ENCODE measurements around the gene TRMT13. TPM values are rescaled to one million over a fixed set of nuclear protein-coding genes. Genes with fewer than 3 reads are reported as not detected.

TRMT13 gene
- total and polyA plus RNA-seq, 9 of the 15 experiments (the other 6 are each of a cell fraction or from before 2014, with no cell fraction given), result 18.7 to 33.0 (median 28.9) TPM

DNA sequence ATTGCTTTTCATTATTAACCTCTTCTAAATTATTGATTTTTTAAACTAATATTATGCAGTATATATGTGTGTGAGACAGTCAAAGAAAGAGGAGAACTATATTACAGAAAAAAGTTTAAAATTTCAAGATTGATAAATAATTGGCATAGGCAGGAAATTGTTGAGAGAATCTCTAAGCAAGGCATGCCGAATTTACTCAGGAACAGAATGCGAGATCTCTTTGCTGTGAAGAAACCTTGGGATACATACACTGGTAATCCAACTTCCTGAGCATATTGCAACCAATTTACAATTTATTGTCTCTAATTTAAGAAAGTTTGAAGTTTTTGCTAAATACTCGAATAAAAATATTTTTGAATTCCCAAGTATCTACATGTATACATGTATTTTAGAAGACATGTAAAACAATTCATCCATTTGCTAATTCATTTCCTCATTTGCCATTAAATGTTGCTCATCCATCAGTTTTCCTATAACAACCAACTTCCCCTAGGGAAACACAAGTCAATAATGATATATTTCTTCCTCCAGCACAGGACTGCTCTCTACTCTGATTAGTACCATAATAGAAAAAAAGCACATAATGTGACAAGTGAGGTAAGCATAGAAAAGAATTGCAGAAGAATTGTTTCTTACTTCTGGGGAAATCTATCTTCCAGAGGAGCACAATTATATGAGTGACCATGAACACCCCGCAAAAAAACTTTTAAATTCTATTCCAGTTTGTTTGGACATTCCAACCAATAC is 44.5 kb downstream of the TRMT13 start:
- WGBS (ENCODE audit: insufficient coverage, low coverage, missing lambda C conversion rate), result 61% methylated on average over 4 of the region's 4 CpGs

DNA sequence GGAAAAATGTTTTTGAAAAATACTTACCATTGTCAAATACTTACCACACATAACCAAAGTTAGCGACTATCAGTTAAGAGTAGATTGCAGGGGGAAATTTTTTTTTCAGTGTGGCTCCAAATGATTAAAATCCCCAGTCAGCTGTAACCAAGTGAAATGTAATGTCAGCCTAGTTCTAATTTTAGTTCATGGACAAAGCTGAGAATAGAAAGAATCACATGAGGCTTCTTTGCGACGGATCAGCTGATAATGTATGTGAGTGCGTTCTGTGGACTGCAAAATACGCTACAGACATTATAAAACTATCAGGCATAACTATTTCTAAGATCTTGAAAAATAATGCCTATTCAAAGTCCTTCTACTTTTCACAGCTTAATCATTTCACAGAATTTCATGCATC is 45.1 kb downstream of the TRMT13 start, which contains the start of gene LRRC39:
TSS of gene LRRC39 (minus strand) at position 166 of the 400 bp plus-strand sequence. CDS start 9,740 bp downstream, outside the sequence.
- ChIA-PET CTCF (ENCODE audit: low intra/inter-chr PET ratio) (interaction anchor here (0.6 kb wide), 1 partner anchor 788 kb away, joined by 3 read pairs; no protein-coding TSS in a partner anchor), POLR2A (no interaction called here)
- WGBS (ENCODE audit: insufficient coverage, low coverage, missing lambda C conversion rate), result 17% methylated on average over 5 of the region's 5 CpGs
- in situ Hi-C loops (cut with MboI), result no loop called here
- peak in 2 of 4 experiments; percentile 9 to 27 for DNase-seq (ENCODE audit: extremely low read depth in 1 of 4, low spot score in 3 of 4)
- ATAC-seq, result peak; percentile 40; the same call in 2 of the 3 replicates
- H4K20me1 ChIP-seq (replicated peaks; ENCODE audit: control insufficient read depth, insufficient read depth, low read length), result no peaks in the 10 kb centered on the region
- FAIRE-seq, result no peak
- peak within 1 kb of the TSS; percentile 38; the same call in 1 of the 2 replicates for H2AFZ ChIP-seq (ENCODE audit: low read depth, low read length)
- no peak within 1 kb of the TSS for H3K4me2 ChIP-seq (ENCODE audit: insufficient read depth, low read length)
- H3K36me3 ChIP-seq (ENCODE audit: control insufficient read depth, insufficient read depth, low read length), result no peaks in the 10 kb centered on the region
- no peak within 1 kb of the TSS; a peak in 1 of 4 replicates for H3K9ac ChIP-seq (ENCODE audit: insufficient read depth in 1 of 2, low read depth in 2 of 2, low read length in 2 of 2)
- no peaks in the 10 kb centered on the region for H3K27me3 ChIP-seq (ENCODE audit: control insufficient read depth in 2 of 2, insufficient read depth in 2 of 2, low read length in 2 of 2)
- no peaks in the 10 kb centered on the region for H3K4me1 ChIP-seq (replicated peaks in 1 of 2; ENCODE audit: control insufficient read depth in 2 of 2, insufficient read depth in 2 of 2, low read length in 2 of 2)
- no peaks in the 10 kb centered on the region for H3K79me2 ChIP-seq (ENCODE audit: control insufficient read depth, insufficient read depth, low read length)
- H3K27ac ChIP-seq (ENCODE audit: extremely low read depth, low read depth, low read length), result no peak within 1 kb of the TSS
- no peaks in the 10 kb centered on the region for H3K9me1 ChIP-seq (ENCODE audit: control insufficient read depth, insufficient read depth, low read length)
- intact Hi-C loops (cut with micrococcal nuclease), result no loop called here
- no peak within 1 kb of the TSS for H3K4me3 ChIP-seq
- no peaks in the 10 kb centered on the region for H3K9me3 ChIP-seq (replicated peaks; ENCODE audit: control insufficient read depth, insufficient read depth, low read depth, low read length)
- BruUV-seq (replicated peaks), result no TSS peak
- TF ChIP-seq, protein P1, sequence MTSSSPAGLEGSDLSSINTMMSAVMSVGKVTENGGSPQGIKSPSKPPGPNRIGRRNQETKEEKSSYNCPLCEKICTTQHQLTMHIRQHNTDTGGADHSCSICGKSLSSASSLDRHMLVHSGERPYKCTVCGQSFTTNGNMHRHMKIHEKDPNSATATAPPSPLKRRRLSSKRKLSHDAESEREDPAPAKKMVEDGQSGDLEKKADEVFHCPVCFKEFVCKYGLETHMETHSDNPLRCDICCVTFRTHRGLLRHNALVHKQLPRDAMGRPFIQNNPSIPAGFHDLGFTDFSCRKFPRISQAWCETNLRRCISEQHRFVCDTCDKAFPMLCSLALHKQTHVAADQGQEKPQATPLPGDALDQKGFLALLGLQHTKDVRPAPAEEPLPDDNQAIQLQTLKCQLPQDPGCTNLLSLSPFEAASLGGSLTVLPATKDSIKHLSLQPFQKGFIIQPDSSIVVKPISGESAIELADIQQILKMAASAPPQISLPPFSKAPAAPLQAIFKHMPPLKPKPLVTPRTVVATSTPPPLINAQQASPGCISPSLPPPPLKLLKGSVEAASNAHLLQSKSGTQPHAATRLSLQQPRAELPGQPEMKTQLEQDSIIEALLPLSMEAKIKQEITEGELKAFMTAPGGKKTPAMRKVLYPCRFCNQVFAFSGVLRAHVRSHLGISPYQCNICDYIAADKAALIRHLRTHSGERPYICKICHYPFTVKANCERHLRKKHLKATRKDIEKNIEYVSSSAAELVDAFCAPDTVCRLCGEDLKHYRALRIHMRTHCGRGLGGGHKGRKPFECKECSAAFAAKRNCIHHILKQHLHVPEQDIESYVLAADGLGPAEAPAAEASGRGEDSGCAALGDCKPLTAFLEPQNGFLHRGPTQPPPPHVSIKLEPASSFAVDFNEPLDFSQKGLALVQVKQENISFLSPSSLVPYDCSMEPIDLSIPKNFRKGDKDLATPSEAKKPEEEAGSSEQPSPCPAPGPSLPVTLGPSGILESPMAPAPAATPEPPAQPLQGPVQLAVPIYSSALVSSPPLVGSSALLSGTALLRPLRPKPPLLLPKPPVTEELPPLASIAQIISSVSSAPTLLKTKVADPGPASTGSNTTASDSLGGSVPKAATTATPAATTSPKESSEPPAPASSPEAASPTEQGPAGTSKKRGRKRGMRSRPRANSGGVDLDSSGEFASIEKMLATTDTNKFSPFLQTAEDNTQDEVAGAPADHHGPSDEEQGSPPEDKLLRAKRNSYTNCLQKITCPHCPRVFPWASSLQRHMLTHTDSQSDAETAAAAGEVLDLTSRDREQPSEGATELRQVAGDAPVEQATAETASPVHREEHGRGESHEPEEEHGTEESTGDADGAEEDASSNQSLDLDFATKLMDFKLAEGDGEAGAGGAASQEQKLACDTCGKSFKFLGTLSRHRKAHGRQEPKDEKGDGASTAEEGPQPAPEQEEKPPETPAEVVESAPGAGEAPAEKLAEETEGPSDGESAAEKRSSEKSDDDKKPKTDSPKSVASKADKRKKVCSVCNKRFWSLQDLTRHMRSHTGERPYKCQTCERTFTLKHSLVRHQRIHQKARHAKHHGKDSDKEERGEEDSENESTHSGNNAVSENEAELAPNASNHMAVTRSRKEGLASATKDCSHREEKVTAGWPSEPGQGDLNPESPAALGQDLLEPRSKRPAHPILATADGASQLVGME (CRISPR knock-in tag; IDR thresholded peaks at IDR 0.05), result no peak
- no peak for TF ChIP-seq HNRNPL (IDR thresholded peaks at IDR 0.05; ENCODE audit: low read depth, low read length)
- TF ChIP-seq ZNF408 (CRISPR knock-in tag; IDR thresholded peaks at IDR 0.05; ENCODE audit: low read depth), result no peak
- no peak for TF ChIP-seq NBN (IDR thresholded peaks at IDR 0.05; ENCODE audit: low read depth)
- no peak for TF ChIP-seq NFIC (IDR thresholded peaks at IDR 0.05)
- no peak for TF ChIP-seq RBBP5 (IDR thresholded peaks at IDR 0.05; ENCODE audit: borderline replicate concordance, insufficient read depth, low read length, poor library complexity, severe bottlenecking)

More for the DNA sequence above, 44.5 kb downstream of the TRMT13 start:
- H2AFZ ChIP-seq (ENCODE audit: low read depth, low read length), result peak overlapping the region; percentile 38; the same call in 1 of the 2 replicates
- H3K27me3 ChIP-seq (ENCODE audit: control insufficient read depth in 2 of 2, insufficient read depth in 2 of 2, low read length in 2 of 2), result no peaks in the 10 kb centered on the region
- no peaks in the 10 kb centered on the region for H3K36me3 ChIP-seq (ENCODE audit: control insufficient read depth, insufficient read depth, low read length)
- no TSS peak for BruUV-seq (replicated peaks)
- ChIA-PET CTCF (ENCODE audit: low intra/inter-chr PET ratio) (interaction anchor here (0.6 kb wide), 1 partner anchor 789 kb away, joined by 3 read pairs; no protein-coding TSS in a partner anchor), POLR2A (no interaction called here)
- H4K20me1 ChIP-seq (replicated peaks; ENCODE audit: control insufficient read depth, insufficient read depth, low read length), result no peaks in the 10 kb centered on the region
- in situ Hi-C loops (cut with MboI), result no loop called here
- H3K9me3 ChIP-seq (replicated peaks; ENCODE audit: control insufficient read depth, insufficient read depth, low read depth, low read length), result no peaks in the 10 kb centered on the region
- no peak overlapping the region; a peak in 1 of 4 replicates for H3K9ac ChIP-seq (ENCODE audit: insufficient read depth in 1 of 2, low read depth in 2 of 2, low read length in 2 of 2)
- intact Hi-C loops (cut with micrococcal nuclease), result no loop called here
- no peak for DNase-seq (ENCODE audit: extremely low read depth in 1 of 4, low spot score in 3 of 4)
- H3K4me2 ChIP-seq (ENCODE audit: insufficient read depth, low read length), result no peak overlapping the region
- no peaks in the 10 kb centered on the region for H3K4me1 ChIP-seq (replicated peaks in 1 of 2; ENCODE audit: control insufficient read depth in 2 of 2, insufficient read depth in 2 of 2, low read length in 2 of 2)
- no peak overlapping the region for H3K4me3 ChIP-seq
- H3K27ac ChIP-seq (ENCODE audit: extremely low read depth, low read depth, low read length), result no peak overlapping the region
- TF ChIP-seq, protein P2, sequence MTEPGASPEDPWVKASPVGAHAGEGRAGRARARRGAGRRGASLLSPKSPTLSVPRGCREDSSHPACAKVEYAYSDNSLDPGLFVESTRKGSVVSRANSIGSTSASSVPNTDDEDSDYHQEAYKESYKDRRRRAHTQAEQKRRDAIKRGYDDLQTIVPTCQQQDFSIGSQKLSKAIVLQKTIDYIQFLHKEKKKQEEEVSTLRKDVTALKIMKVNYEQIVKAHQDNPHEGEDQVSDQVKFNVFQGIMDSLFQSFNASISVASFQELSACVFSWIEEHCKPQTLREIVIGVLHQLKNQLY (CRISPR knock-in tag; conservative IDR thresholded peaks at IDR 0.05), result no peak
- ATAC-seq, result peak; percentile 37; the same call in 2 of the 3 replicates
- FAIRE-seq, result no peak
- no peaks in the 10 kb centered on the region for H3K79me2 ChIP-seq (ENCODE audit: control insufficient read depth, insufficient read depth, low read length)
- no peaks in the 10 kb centered on the region for H3K9me1 ChIP-seq (ENCODE audit: control insufficient read depth, insufficient read depth, low read length)

Measured in K562 (cell line).